ENCODE results near the gene THNSL1. TPM values are rescaled to one million over a fixed set of nuclear protein-coding genes. Genes with fewer than 3 reads are reported as not detected.

The THNSL1 gene, protein sequence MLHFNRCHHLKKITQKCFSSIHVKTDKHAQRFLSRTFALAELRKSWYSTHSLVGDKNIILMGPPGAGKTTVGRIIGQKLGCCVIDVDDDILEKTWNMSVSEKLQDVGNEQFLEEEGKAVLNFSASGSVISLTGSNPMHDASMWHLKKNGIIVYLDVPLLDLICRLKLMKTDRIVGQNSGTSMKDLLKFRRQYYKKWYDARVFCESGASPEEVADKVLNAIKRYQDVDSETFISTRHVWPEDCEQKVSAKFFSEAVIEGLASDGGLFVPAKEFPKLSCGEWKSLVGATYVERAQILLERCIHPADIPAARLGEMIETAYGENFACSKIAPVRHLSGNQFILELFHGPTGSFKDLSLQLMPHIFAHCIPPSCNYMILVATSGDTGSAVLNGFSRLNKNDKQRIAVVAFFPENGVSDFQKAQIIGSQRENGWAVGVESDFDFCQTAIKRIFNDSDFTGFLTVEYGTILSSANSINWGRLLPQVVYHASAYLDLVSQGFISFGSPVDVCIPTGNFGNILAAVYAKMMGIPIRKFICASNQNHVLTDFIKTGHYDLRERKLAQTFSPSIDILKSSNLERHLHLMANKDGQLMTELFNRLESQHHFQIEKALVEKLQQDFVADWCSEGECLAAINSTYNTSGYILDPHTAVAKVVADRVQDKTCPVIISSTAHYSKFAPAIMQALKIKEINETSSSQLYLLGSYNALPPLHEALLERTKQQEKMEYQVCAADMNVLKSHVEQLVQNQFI
- total RNA-seq (5.4 TPM), polyA plus RNA-seq (ENCODE audit: insufficient read depth, low read depth, low replicate concordance) (7.9 TPM)
- long read RNA-seq, donor 1, transcript THNSL1-201 (3 exons, 3,691 nt): major isoform, 5 of 6 reads
- long read RNA-seq, donor 1, partial matches to known transcripts: 0 of 6 reads
- long read RNA-seq, donor 1, other reads (novel, unspliced or antisense): 0 of 6 reads
- long read RNA-seq, donor 2, partial matches to known transcripts: 0 of 6 reads
- long read RNA-seq, donor 2, other reads (novel, unspliced or antisense): 0 of 6 reads
- long read RNA-seq, donor 3, partial matches to known transcripts: 0 of 3 reads
- long read RNA-seq, donor 3, other reads (novel, unspliced or antisense): 0 of 3 reads
- long read RNA-seq, donor 4, partial matches to known transcripts: 0 of 5 reads
- long read RNA-seq, donor 4, other reads (novel, unspliced or antisense): 0 of 5 reads
- long read RNA-seq, donor 5: 0 reads
- long read RNA-seq, donor 6, partial matches to known transcripts: 0 of 5 reads
- long read RNA-seq, donor 6, other reads (novel, unspliced or antisense): 0 of 5 reads
- long read RNA-seq, donor 7, transcript THNSL1-201 (3 exons, 3,691 nt): major isoform, 9 of 14 reads
- long read RNA-seq, donor 7, partial matches to known transcripts: 1 of 14 reads
- long read RNA-seq, donor 7, other reads (novel, unspliced or antisense): 0 of 14 reads
- long read RNA-seq, donor 8, partial matches to known transcripts: 0 of 3 reads
- long read RNA-seq, donor 8, other reads (novel, unspliced or antisense): 0 of 3 reads
- long read RNA-seq, donor 9, partial matches to known transcripts: 0 of 4 reads
- long read RNA-seq, donor 9, other reads (novel, unspliced or antisense): 0 of 4 reads
- long read RNA-seq, donor 10, partial matches to known transcripts: 0 of 3 reads
- long read RNA-seq, donor 10, other reads (novel, unspliced or antisense): 0 of 3 reads

- H3K9ac ChIP-seq (ENCODE audit: low read length in 3 of 3): peak within 1 kb of the TSS; percentile 86 to 96 (median 96)
- peak; percentile 99 to 100 (median 99) for DNase-seq
- peaks cover 0 to 15% (median 3%) of the 10 kb centered on the region in 3 donors for H3K4me1 ChIP-seq (ENCODE audit: control insufficient read depth in 2 of 3, insufficient read depth in 2 of 3, low read depth in 1 of 3, low read length in 3 of 3)
- no peaks in the 10 kb centered on the region for H3K9me3 ChIP-seq (ENCODE audit: control insufficient read depth in 2 of 3, insufficient read depth in 1 of 3, low read length in 3 of 3)
- TF ChIP-seq, protein P1, sequence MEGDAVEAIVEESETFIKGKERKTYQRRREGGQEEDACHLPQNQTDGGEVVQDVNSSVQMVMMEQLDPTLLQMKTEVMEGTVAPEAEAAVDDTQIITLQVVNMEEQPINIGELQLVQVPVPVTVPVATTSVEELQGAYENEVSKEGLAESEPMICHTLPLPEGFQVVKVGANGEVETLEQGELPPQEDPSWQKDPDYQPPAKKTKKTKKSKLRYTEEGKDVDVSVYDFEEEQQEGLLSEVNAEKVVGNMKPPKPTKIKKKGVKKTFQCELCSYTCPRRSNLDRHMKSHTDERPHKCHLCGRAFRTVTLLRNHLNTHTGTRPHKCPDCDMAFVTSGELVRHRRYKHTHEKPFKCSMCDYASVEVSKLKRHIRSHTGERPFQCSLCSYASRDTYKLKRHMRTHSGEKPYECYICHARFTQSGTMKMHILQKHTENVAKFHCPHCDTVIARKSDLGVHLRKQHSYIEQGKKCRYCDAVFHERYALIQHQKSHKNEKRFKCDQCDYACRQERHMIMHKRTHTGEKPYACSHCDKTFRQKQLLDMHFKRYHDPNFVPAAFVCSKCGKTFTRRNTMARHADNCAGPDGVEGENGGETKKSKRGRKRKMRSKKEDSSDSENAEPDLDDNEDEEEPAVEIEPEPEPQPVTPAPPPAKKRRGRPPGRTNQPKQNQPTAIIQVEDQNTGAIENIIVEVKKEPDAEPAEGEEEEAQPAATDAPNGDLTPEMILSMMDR (IDR thresholded peaks at IDR 0.05; ENCODE audit: borderline replicate concordance, extremely low read depth, insufficient read depth): no peak
- H3K36me3 ChIP-seq (ENCODE audit: control insufficient read depth in 2 of 3, insufficient read depth in 3 of 3, low read length in 3 of 3): no peaks in the 10 kb centered on the region
- H3K27ac ChIP-seq (ENCODE audit: low read depth in 2 of 2, low read length in 2 of 2): peak within 1 kb of the TSS; percentile 94 to 97
- FAIRE-seq: peak; percentile 56
- H3K4me3 ChIP-seq (ENCODE audit: low read length in 3 of 3): peak within 1 kb of the TSS; percentile 94 to 96 (median 96)
- no peaks in the 10 kb centered on the region for H3K27me3 ChIP-seq (ENCODE audit: control insufficient read depth, insufficient read depth, low read length)
- intact Hi-C loops (cut with DNase I): no loop called here
Observed at GRCh38 chr10:25016376-25017153, at the start of gene THNSL1. Gene THNSL1 (plus strand): TSS chr10:25016612. CDS start chr10:25023224, 6,612 bp downstream.

GRCh38 chr10:24966962-24967481 lies 49.4 kb upstream of the THNSL1 start:
- Histone ChIP-seq H3K36me3 (ENCODE audit: control insufficient read depth in 2 of 3, insufficient read depth in 3 of 3, low read length in 3 of 3) (no peaks in the 10 kb centered on the region), H3K4me1 (ENCODE audit: control insufficient read depth in 2 of 3, insufficient read depth in 2 of 3, low read depth in 1 of 3, low read length in 3 of 3) (no peaks in the 10 kb centered on the region), H3K9me3 (ENCODE audit: control insufficient read depth in 2 of 3, insufficient read depth in 1 of 3, low read length in 3 of 3) (no peaks in the 10 kb centered on the region), H3K27ac (ENCODE audit: low read depth in 2 of 2, low read length in 2 of 2) (no peak overlapping the region), H3K9ac (ENCODE audit: low read length in 3 of 3) (no peak overlapping the region), H3K27me3 (ENCODE audit: control insufficient read depth, insufficient read depth, low read length) (no peaks in the 10 kb centered on the region), H3K4me3 (ENCODE audit: low read length in 3 of 3) (no peak overlapping the region)
- intact Hi-C loops (cut with DNase I): no loop called here
- FAIRE-seq (no peak), DNase-seq (no peak)
- TF ChIP-seq, protein P1 (IDR thresholded peaks at IDR 0.05; ENCODE audit: borderline replicate concordance, extremely low read depth, insufficient read depth): no peak

All from kidney (tissue), 22 donors.